Ovary (tissue), 3 donors: ENCODE measurements around the gene LAMTOR4.

ENCODE experiments used
- CTCF ChIP-seq, 3 donors: fragments of 450-650 bp in 2 of 3; fragments of 200-600 bp in 1 of 3; IDR thresholded peaks; one replicate each; pipeline versions ENCODE4 v1.5.1 to v1.8.0; 2016 to 2022; ENCODE audit warnings: antibody characterized with exemption in 3 of 3, mild to moderate bottlenecking in 1 of 3
- POLR2A ChIP-seq: fragments of 450-650 bp; IDR thresholded peaks from one replicate; pipeline ENCODE4 v1.6.1; 2017; ENCODE audit warnings: antibody characterized with exemption, mild to moderate bottlenecking, moderate library complexity
- donor health status: DM: no; HTN: no; CAD: no.

- TF ChIP-seq CTCF (IDR thresholded peaks at IDR 0.05) (no peak), POLR2A (no peak)
These were observed 40.8 kb upstream of the LAMTOR4 start for GRCh38 chr7:100107890-100108289.
